Mesothelial cell of epicardium (in vitro differentiated cells): ENCODE results near the gene TMEM271. TPM values are rescaled to one million over a fixed set of nuclear protein-coding genes. Genes with fewer than 3 reads are reported as not detected.

Experiments used
- DNase-seq, 2 experiments: peaks; one replicate each; pipeline ENCODE4 v3.0.0; 2021; ENCODE audit warnings: low spot score in 2 of 2; ENCODE audit not compliant: unreplicated experiment in 2 of 2
- H3K27ac Mint-ChIP-seq: 2 replicates; pipeline ENCODE4 v1.8.0; 2021; ENCODE audit warnings: mixed read lengths
- H3K27me3 Mint-ChIP-seq: 2 replicates; pipeline ENCODE4 v1.8.0; 2021; ENCODE audit warnings: low read depth, mixed read lengths
- H3K36me3 Mint-ChIP-seq: 2 replicates; pipeline ENCODE4 v1.8.0; 2021; ENCODE audit warnings: mixed read lengths
- H3K4me1 Mint-ChIP-seq: 2 replicates; pipeline ENCODE4 v1.8.0; 2021; ENCODE audit warnings: mixed read lengths
- H3K4me3 Mint-ChIP-seq: 2 replicates; pipeline ENCODE4 v1.8.0; 2021; ENCODE audit warnings: mild to moderate bottlenecking, moderate library complexity, mixed read lengths
- H3K9me3 Mint-ChIP-seq: 2 replicates; pipeline ENCODE4 v1.8.0; 2021; ENCODE audit warnings: mixed read lengths
- total RNA-seq: library from RNA; stranded (reverse); gene quantifications from 3 replicates; pipeline ENCODE4 v1.2.1, GENCODE V29; 2021
- TF ChIP-seq, protein P1 (sequence below): fragments of 200-600 bp; sonication (generic); IDR thresholded peaks from one replicate; pipeline ENCODE4 v1.5.0; 2021; ENCODE audit warnings: antibody characterized with exemption; ENCODE audit not compliant: unreplicated experiment

TMEM271 gene
- total RNA-seq, 1 donor from 2014 or later: not detected

- H3K27ac Mint-ChIP-seq: no peak overlapping the region
- H3K4me1 Mint-ChIP-seq: peaks cover 10% of the 10 kb centered on the region
- H3K27me3 Mint-ChIP-seq: peaks cover 79% of the 10 kb centered on the region
- TF ChIP-seq, protein P1, sequence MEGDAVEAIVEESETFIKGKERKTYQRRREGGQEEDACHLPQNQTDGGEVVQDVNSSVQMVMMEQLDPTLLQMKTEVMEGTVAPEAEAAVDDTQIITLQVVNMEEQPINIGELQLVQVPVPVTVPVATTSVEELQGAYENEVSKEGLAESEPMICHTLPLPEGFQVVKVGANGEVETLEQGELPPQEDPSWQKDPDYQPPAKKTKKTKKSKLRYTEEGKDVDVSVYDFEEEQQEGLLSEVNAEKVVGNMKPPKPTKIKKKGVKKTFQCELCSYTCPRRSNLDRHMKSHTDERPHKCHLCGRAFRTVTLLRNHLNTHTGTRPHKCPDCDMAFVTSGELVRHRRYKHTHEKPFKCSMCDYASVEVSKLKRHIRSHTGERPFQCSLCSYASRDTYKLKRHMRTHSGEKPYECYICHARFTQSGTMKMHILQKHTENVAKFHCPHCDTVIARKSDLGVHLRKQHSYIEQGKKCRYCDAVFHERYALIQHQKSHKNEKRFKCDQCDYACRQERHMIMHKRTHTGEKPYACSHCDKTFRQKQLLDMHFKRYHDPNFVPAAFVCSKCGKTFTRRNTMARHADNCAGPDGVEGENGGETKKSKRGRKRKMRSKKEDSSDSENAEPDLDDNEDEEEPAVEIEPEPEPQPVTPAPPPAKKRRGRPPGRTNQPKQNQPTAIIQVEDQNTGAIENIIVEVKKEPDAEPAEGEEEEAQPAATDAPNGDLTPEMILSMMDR: no peak
- peak overlapping the region; percentile 25 for H3K4me3 Mint-ChIP-seq
- no peaks in the 10 kb centered on the region for H3K36me3 Mint-ChIP-seq
- H3K9me3 Mint-ChIP-seq: no peaks in the 10 kb centered on the region
- no peak for DNase-seq
Observed at GRCh38 chr4:574346-575161, 1.5 kb downstream of the TMEM271 start.

DNA sequence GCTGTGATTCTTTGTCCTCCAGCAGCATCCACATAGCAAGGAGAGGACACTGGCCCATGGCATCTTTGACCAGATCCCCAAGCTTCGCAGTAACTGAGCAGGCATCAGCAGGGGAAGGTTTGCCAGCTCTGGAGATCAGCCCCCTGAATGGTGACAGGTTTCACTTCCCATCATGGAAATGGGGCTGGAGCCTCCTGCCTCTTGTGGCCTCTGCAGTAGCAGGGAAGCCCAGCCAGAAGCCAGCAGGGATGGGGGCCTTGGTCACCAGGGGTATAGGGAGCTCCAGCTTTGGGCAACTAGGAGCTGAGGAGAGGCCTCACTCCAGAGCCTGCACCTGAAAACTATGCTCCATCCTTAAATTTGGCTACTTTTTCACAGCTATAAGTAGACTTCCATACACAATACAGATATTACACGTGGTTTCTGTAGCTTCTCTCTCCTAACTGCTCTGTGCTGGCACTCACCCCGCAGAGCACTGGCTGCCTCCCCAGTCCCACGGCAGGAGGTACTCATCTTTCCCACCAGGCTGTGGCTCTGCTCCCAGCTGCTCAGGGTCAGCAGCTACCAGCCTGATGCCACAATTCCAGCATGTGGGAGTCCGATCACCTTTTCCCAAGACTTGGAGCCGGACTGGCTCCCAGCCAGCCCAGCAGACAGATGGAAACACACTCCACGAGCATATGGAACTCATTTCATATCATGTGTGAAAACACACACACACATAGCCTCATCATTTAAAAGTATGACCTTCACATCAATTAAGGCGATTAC is 2.8 kb downstream of the TMEM271 start:
- Mint-ChIP-seq H3K27ac (no peak overlapping the region), H3K4me3 (no peak overlapping the region), H3K9me3 (no peaks in the 10 kb centered on the region), H3K27me3 (peaks cover 78% of the 10 kb centered on the region), H3K4me1 (peaks cover 10% of the 10 kb centered on the region), H3K36me3 (no peaks in the 10 kb centered on the region)
- no peak for DNase-seq
- TF ChIP-seq, protein P1: no peak

GRCh38 chr4:572594-572993 is 3.5 kb downstream of the TMEM271 start:
- TF ChIP-seq, protein P1: no peak
- Mint-ChIP-seq H3K9me3 (no peaks in the 10 kb centered on the region), H3K27me3 (peaks cover 78% of the 10 kb centered on the region), H3K4me1 (peaks cover 6% of the 10 kb centered on the region), H3K36me3 (no peaks in the 10 kb centered on the region), H3K27ac (no peak overlapping the region), H3K4me3 (no peak overlapping the region)
- no peak for DNase-seq

DNA sequence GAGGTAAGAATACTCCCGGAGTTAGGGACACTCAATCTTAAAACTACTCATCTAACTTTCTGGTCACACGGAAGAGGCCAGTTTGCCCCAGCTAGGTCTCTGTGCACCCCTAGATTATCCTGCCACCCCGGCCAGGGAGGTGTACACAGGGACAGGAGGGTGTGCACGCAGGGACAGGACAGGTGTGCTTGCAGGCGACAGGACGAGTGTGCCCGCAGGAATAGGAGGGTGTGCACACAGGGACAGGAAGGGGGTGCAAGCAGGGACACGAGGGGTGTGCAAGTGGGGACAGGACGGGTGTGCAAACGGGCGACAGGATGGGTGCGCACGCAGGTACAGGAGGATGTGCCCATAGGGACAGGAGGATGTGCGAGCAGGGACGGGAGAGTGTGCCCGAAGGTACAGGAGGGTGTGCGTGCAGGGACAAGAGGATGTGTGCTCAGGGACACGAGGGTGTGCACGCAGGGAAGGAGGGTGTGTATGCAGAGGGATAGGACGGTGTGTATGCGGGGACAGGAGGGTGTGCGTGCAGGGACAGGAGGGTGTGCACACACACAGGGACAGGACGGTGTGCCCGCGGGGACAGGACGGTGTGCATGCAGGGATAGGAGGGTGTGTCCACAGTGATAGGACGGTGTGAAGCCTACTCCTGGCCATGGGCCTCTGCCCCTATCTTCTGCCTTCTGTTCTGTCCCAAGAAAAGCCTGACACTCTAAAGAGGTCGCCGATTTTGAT is 4.1 kb downstream of the TMEM271 start:
- no peaks in the 10 kb centered on the region for H3K9me3 Mint-ChIP-seq
- H3K27ac Mint-ChIP-seq: no peak overlapping the region
- TF ChIP-seq, protein P1: no peak
- H3K4me1 Mint-ChIP-seq: peaks cover 4% of the 10 kb centered on the region
- peaks cover 78% of the 10 kb centered on the region for H3K27me3 Mint-ChIP-seq
- no peak overlapping the region for H3K4me3 Mint-ChIP-seq
- H3K36me3 Mint-ChIP-seq: no peaks in the 10 kb centered on the region
- DNase-seq: no peak

DNA sequence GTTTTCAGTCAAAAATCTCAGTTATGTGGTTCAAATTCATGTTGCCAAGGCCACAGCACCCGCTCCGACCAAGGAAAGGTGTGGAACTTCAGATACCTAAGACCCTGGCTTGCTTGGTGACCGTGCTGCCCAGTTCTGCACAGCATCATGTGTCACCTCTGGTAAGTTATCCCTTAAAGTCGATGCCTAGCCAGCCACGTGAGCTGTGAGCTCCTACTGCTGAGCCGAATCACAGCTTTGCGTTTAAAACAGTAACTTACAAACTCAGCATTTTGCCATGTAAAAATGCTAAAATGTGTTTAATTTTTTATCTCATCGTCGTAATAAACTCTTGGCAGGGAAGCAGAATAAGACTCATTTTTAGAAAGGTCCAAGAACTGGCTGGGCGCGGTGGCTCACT is 5.3 kb downstream of the TMEM271 start:
- peaks cover 3% of the 10 kb centered on the region for H3K4me1 Mint-ChIP-seq
- no peaks in the 10 kb centered on the region for H3K36me3 Mint-ChIP-seq
- H3K4me3 Mint-ChIP-seq: no peak overlapping the region
- TF ChIP-seq, protein P1: no peak
- peaks cover 5% of the 10 kb centered on the region for H3K9me3 Mint-ChIP-seq
- no peak for DNase-seq
- H3K27ac Mint-ChIP-seq: no peak overlapping the region
- peaks cover 73% of the 10 kb centered on the region for H3K27me3 Mint-ChIP-seq
